A673 (cell line): ENCODE results near the gene LRRC36.

Source experiments
- EZH2 ChIP-seq: fragments of 200-600 bp; sonication (generic); IDR thresholded peaks from 2 replicates; pipeline ENCODE4 v1.6.1; 2017; ENCODE audit warnings: borderline replicate concordance, low read depth, mild to moderate bottlenecking, mixed read lengths, antibody characterized with exemption, low read length; ENCODE audit not compliant: poor library complexity, severe bottlenecking
- TF ChIP-seq, protein P1 (sequence below): fragments of 300-800, 200-600 bp; sonication (generic); conservative IDR thresholded peaks from 2 replicates; pipeline ENCODE4 v1.5.1; 2017; ENCODE audit warnings: low read depth, mild to moderate bottlenecking, antibody characterized with exemption, low read length, moderate library complexity, mixed read lengths

DNA sequence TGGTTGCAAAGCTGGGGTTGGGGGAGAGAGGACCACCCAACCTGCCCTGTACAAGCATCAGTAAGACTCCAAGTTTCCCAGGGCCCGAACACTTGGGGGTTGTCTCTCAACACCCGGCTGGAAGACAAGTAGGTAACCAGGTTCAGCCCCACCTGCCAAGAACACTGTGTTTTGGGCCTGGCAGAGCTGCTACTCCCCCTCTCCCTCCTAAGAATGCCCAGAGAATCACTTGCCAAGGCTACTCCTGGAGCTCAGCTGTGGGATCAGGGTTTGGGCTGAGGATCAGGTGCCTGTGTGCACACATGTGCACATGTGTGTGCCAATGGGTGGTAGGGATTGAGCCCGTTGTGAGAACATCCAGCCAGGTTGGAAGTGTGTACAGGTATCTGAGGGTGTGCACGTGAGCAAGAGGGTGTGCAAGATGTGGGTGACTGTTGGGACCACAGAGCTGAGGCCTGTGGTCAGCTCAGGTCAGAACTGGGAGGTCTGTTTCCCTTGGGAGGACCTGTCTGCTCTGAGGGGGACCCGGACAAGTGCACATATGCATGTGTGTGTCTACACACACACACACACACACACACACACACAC lies 106.6 kb downstream of the LRRC36 start:
- TF ChIP-seq, protein P1, sequence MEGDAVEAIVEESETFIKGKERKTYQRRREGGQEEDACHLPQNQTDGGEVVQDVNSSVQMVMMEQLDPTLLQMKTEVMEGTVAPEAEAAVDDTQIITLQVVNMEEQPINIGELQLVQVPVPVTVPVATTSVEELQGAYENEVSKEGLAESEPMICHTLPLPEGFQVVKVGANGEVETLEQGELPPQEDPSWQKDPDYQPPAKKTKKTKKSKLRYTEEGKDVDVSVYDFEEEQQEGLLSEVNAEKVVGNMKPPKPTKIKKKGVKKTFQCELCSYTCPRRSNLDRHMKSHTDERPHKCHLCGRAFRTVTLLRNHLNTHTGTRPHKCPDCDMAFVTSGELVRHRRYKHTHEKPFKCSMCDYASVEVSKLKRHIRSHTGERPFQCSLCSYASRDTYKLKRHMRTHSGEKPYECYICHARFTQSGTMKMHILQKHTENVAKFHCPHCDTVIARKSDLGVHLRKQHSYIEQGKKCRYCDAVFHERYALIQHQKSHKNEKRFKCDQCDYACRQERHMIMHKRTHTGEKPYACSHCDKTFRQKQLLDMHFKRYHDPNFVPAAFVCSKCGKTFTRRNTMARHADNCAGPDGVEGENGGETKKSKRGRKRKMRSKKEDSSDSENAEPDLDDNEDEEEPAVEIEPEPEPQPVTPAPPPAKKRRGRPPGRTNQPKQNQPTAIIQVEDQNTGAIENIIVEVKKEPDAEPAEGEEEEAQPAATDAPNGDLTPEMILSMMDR = no peak
- TF ChIP-seq EZH2 = no peak
